Measurements from ENCODE around the gene KCNMA1.

DNA sequence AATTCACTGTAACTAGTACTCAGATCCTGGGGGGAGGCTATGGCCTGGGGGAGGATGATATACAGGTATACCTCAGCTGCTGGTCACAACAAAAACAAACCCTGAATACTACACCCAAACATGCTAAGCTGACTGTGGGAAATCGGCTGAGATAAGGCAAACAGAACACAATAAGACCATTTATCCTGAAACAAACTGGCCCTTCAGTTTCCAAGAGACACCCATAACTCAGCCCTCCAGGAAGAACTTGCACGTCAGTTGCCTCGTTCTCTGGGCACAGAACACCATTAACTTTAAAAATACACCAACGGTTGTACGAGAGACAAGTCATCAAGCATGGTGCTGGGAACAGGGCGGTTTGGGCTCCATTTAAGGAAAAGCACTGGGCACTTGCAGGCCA is 24.1 kb upstream of the KCNMA1 start:
- no peak for TF ChIP-seq POLR2A (IDR thresholded peaks at IDR 0.05)
- TF ChIP-seq, protein P1, sequence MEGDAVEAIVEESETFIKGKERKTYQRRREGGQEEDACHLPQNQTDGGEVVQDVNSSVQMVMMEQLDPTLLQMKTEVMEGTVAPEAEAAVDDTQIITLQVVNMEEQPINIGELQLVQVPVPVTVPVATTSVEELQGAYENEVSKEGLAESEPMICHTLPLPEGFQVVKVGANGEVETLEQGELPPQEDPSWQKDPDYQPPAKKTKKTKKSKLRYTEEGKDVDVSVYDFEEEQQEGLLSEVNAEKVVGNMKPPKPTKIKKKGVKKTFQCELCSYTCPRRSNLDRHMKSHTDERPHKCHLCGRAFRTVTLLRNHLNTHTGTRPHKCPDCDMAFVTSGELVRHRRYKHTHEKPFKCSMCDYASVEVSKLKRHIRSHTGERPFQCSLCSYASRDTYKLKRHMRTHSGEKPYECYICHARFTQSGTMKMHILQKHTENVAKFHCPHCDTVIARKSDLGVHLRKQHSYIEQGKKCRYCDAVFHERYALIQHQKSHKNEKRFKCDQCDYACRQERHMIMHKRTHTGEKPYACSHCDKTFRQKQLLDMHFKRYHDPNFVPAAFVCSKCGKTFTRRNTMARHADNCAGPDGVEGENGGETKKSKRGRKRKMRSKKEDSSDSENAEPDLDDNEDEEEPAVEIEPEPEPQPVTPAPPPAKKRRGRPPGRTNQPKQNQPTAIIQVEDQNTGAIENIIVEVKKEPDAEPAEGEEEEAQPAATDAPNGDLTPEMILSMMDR (IDR thresholded peaks at IDR 0.05): no peak
- TF ChIP-seq POLR2AphosphoS5 (IDR thresholded peaks at IDR 0.05): no peak
